ENCODE measurements around the gene MYO7A. TPM values are rescaled to one million over a fixed set of nuclear protein-coding genes. Genes with fewer than 3 reads are reported as not detected.

MYO7A gene
- total RNA-seq, 1 donor from 2014 or later = 3.2 TPM

GRCh38 chr11:77249427-77249826, 121.4 kb downstream of the MYO7A start:
- Histone ChIP-seq H3K27me3 (ENCODE audit: low read depth) (peaks cover 14% of the 10 kb centered on the region), H3K4me3 (no peak overlapping the region), H3K4me1 (no peaks in the 10 kb centered on the region), H3K36me3 (no peaks in the 10 kb centered on the region), H3K27ac (replicated peaks) (no peak overlapping the region), H3K9me3 (replicated peaks) (peaks cover 23% of the 10 kb centered on the region)
- TF ChIP-seq CTCF (IDR thresholded peaks at IDR 0.05; ENCODE audit: borderline replicate concordance) = no peak
- no peak for DNase-seq
- intact Hi-C loops (cut with micrococcal nuclease) = no loop called here

GRCh38 chr11:77250881-77251640, 123.0 kb downstream of the MYO7A start:
- Histone ChIP-seq H3K27me3 (ENCODE audit: low read depth) (peaks cover 14% of the 10 kb centered on the region), H3K36me3 (no peaks in the 10 kb centered on the region), H3K9me3 (replicated peaks) (peaks cover 23% of the 10 kb centered on the region), H3K4me1 (no peaks in the 10 kb centered on the region), H3K27ac (replicated peaks) (no peak overlapping the region), H3K4me3 (no peak overlapping the region)
- no peak for TF ChIP-seq CTCF (IDR thresholded peaks at IDR 0.05; ENCODE audit: borderline replicate concordance)
- intact Hi-C loops (cut with micrococcal nuclease) = no loop called here
- DNase-seq = no peak

GRCh38 chr11:77252555-77253270, 124.7 kb downstream of the MYO7A start:
- no peaks in the 10 kb centered on the region for H3K4me1 ChIP-seq
- no peaks in the 10 kb centered on the region for H3K36me3 ChIP-seq
- H3K27ac ChIP-seq (replicated peaks) = no peak overlapping the region
- H3K4me3 ChIP-seq = no peak overlapping the region
- H3K9me3 ChIP-seq (replicated peaks) = peaks cover 23% of the 10 kb centered on the region
- peaks cover 17% of the 10 kb centered on the region for H3K27me3 ChIP-seq (ENCODE audit: low read depth)
- intact Hi-C loops (cut with micrococcal nuclease) = no loop called here
- DNase-seq = no peak
- TF ChIP-seq CTCF (IDR thresholded peaks at IDR 0.05; ENCODE audit: borderline replicate concordance) = no peak

GRCh38 chr11:77253690-77254089, 125.6 kb downstream of the MYO7A start:
- peaks cover 23% of the 10 kb centered on the region for H3K9me3 ChIP-seq (replicated peaks)
- peaks cover 17% of the 10 kb centered on the region for H3K27me3 ChIP-seq (ENCODE audit: low read depth)
- no peak overlapping the region for H3K27ac ChIP-seq (replicated peaks)
- no peak overlapping the region for H3K4me3 ChIP-seq
- no peak for TF ChIP-seq CTCF (IDR thresholded peaks at IDR 0.05; ENCODE audit: borderline replicate concordance)
- DNase-seq = no peak
- no peaks in the 10 kb centered on the region for H3K36me3 ChIP-seq
- intact Hi-C loops (cut with micrococcal nuclease) = no loop called here
- no peaks in the 10 kb centered on the region for H3K4me1 ChIP-seq

GRCh38 chr11:77259641-77260040, 131.6 kb downstream of the MYO7A start:
- intact Hi-C loops (cut with micrococcal nuclease) = no loop called here
- H3K9me3 ChIP-seq (replicated peaks) = peaks cover 27% of the 10 kb centered on the region
- H3K36me3 ChIP-seq = no peaks in the 10 kb centered on the region
- TF ChIP-seq CTCF (IDR thresholded peaks at IDR 0.05; ENCODE audit: borderline replicate concordance) = no peak
- no peak overlapping the region for H3K4me3 ChIP-seq
- H3K4me1 ChIP-seq = no peaks in the 10 kb centered on the region
- H3K27ac ChIP-seq (replicated peaks) = no peak overlapping the region
- no peak for DNase-seq
- peaks cover 3% of the 10 kb centered on the region for H3K27me3 ChIP-seq (ENCODE audit: low read depth)

Data from left ventricle myocardium inferior (tissue), 1 donor.